K562 (cell line): ENCODE measurements around the gene ADAMTS14. TPM values are rescaled to one million over a fixed set of nuclear protein-coding genes. Genes with fewer than 3 reads are reported as not detected.

ENCODE experiments used
- ADNP ChIP-seq: fragments of 200-800 bp; sonication (Bioruptor generic); IDR thresholded peaks from 2 replicates; pipeline ENCODE4 v1.6.1; 2016; ENCODE audit warnings: missing genetic modification characterization, missing compliant biosample characterization
- CTBP1 ChIP-seq: fragments of 450-650 bp; IDR thresholded peaks from 2 replicates; pipeline ENCODE4 v1.6.1; 2016; ENCODE audit warnings: borderline replicate concordance
- E2F6 ChIP-seq, 2 experiments: IDR thresholded peaks; 2 replicates each; pipeline ENCODE4 v1.6.1; 2011; ENCODE audit warnings: borderline replicate concordance in 1 of 2, control low read depth in 1 of 2, low read depth in 1 of 2, low read length in 1 of 2, mild to moderate bottlenecking in 1 of 2, mixed read lengths in 1 of 2, moderate library complexity in 1 of 2; ENCODE audit not compliant: insufficient read depth in 1 of 2, insufficient read length in 1 of 2, poor library complexity in 1 of 2, severe bottlenecking in 1 of 2; ENCODE audit errors: extremely low read depth in 1 of 2
- MECOM ChIP-seq: fragments of 250-450 bp; sonication (Bioruptor Pico); IDR thresholded peaks from 2 replicates; pipeline ENCODE4 v1.8.0; 2022; ENCODE audit warnings: inconsistent platforms
- NCOR1 ChIP-seq: fragments of 450-650 bp; IDR thresholded peaks from 2 replicates; pipeline ENCODE4 v1.6.1; 2016; ENCODE audit warnings: mild to moderate bottlenecking, moderate library complexity
- RCOR1 ChIP-seq, 2 experiments: IDR thresholded peaks; 2 replicates each; pipeline ENCODE4 v1.6.1; 2012; ENCODE audit warnings: low read depth in 2 of 2, low read length in 2 of 2, borderline replicate concordance in 1 of 2, improper control_type of control experiment in 1 of 2
- SMARCE1 ChIP-seq: fragments of 450-650 bp; IDR thresholded peaks from 2 replicates; pipeline ENCODE4 v1.7.1; 2016; ENCODE audit warnings: mild to moderate bottlenecking
- ZNF592 ChIP-seq: fragments of 450-650 bp; IDR thresholded peaks from 2 replicates; pipeline ENCODE4 v1.6.1; 2017; ENCODE audit warnings: antibody characterized with exemption, mild to moderate bottlenecking
- polyA plus RNA-seq, 8 experiments: library from polyadenylated mRNA; depleted of rRNA in 4 of 8; stranded (reverse) in 5 of 8; unstranded in 3 of 8; fragments of >200 nt; fragmentation: Nextera tagmentation in 2 of 8; fragmentation: Illumina TruSeq in 1 of 8; extraction: Ambion mirVana in 2 of 8; extraction: Trizol in 1 of 8; gene quantifications; 2 replicates each; pipeline versions ENCODE4 v1.2.1 to v1.2.3, GENCODE V29; 2011 to 2014; ENCODE audit warnings: inconsistent platforms in 1 of 8, missing spikeins in 1 of 8
- total RNA-seq, 7 experiments: library from RNA; depleted of rRNA in 6 of 7; stranded (reverse); fragments of >200 nt in 6 of 7; fragmentation: Illumina TruSeq in 2 of 7; extraction: Trizol in 2 of 7; gene quantifications; 2 replicates each; pipeline versions ENCODE4 v1.2.1 to v1.2.3, GENCODE V29; 2011 to 2021; ENCODE audit warnings: low replicate concordance in 1 of 7

Gene ADAMTS14
- total and polyA plus RNA-seq, 9 of the 15 experiments (the other 6 are each of a cell fraction or from before 2014, with no cell fraction given) = 0.04 to 37.4 (median 15.9) TPM

- TF ChIP-seq ZNF592 (peak; percentile 66), CTBP1 (peak; percentile 84), RCOR1 (IDR thresholded peaks at IDR 0.05; ENCODE audit: borderline replicate concordance in 1 of 2, low read depth in 2 of 2, low read length in 2 of 2) (peak; percentile 66 to 70; a peak in 3 of 4 replicates), NCOR1 (peak; percentile 59; the same call in 1 of the 2 replicates), SMARCE1 (peak; percentile 37; the same call in 1 of the 2 replicates), MECOM (CRISPR knock-in tag) (no peak), E2F6 (IDR thresholded peaks at IDR 0.05; ENCODE audit: borderline replicate concordance in 1 of 2, extremely low read depth in 1 of 2, insufficient read depth in 1 of 2, insufficient read length in 1 of 2, low read depth in 1 of 2, low read length in 1 of 2, poor library complexity in 1 of 2, severe bottlenecking in 1 of 2) (peak in 1 of 2 experiments; percentile 5), ADNP (tag) (no peak)
Measured at GRCh38 chr10:70693619-70694335, 21.5 kb downstream of the ADAMTS14 start (continued).
